GM12878 (cell line): ENCODE data around the gene RECQL5. TPM values are rescaled to one million over a fixed set of nuclear protein-coding genes. Genes with fewer than 3 reads are reported as not detected.

Source experiments
- ATAC-seq: fragments of 200-7000 bp; cut with Tn5 transposase; 3 replicates; pipeline ENCODE4 v1.9.1; 2020; ENCODE audit warnings: mild to moderate bottlenecking, moderate library complexity
- BruUV-seq: library from RNA; stranded (reverse); fragments of 400-500 nt; replicated peaks from 2 replicates; lab custom pipeline; 2021; lab: Mats Ljungman, UMichigan
- CTCF ChIA-PET: fragments of 300-600 bp; sonication (Branson Sonifier 250); formaldehyde crosslinking; extraction: SDS; loops from one replicate; lab custom pipeline; 2021; ENCODE audit warnings: inconsistent platforms; lab: Yijun Ruan, JAX
- POLR2A ChIA-PET: fragments of 350-600 bp; formaldehyde crosslinking; extraction: SDS; loops from one replicate; lab custom pipeline; 2021; ENCODE audit warnings: inconsistent platforms; lab: Charles Lee
- RAD21 ChIA-PET: fragments of 300-600 bp; sonication (Branson Sonifier 250); formaldehyde crosslinking; loops from one replicate; lab custom pipeline; 2023; ENCODE audit warnings: antibody characterized with exemption; ENCODE audit not compliant: unreplicated experiment; lab: Charles Lee
- SMC1A ChIA-PET: fragments of 300-600 bp; sonication (Branson Sonifier 250); formaldehyde crosslinking; loops from one replicate; lab custom pipeline; 2023; ENCODE audit not compliant: unreplicated experiment, uncharacterized antibody; lab: Charles Lee
- DNase-seq: peaks from one replicate; pipeline ENCODE4 v3.0.0-alpha.2; 2011; ENCODE audit warnings: low read depth, low spot score
- FAIRE-seq: peaks from 3 replicates; lab custom pipeline; 2011; peaks lifted over from hg19 to GRCh38; lab: Jason Lieb, UNC
- H2AFZ ChIP-seq: 2 replicates; pipeline ENCODE4 v1.6.0; 2011; ENCODE audit warnings: low read depth, low read length, control low read depth; ENCODE audit not compliant: control insufficient read depth
- H3K27ac ChIP-seq: 2 replicates; pipeline ENCODE4 v1.5.1; 2011; ENCODE audit warnings: control low read depth; ENCODE audit not compliant: control insufficient read depth, insufficient read depth
- H3K27me3 ChIP-seq, 2 experiments: replicated peaks in 1 of 2; 2 replicates each; pipeline versions ENCODE4 v1.6.0 to v1.6.1; 2011; ENCODE audit warnings: low read length in 1 of 2; ENCODE audit not compliant: control insufficient read depth in 2 of 2, insufficient read depth in 2 of 2
- H3K36me3 ChIP-seq, 2 experiments: 2 replicates each; pipeline ENCODE4 v1.5.1; 2011; ENCODE audit warnings: low read length in 1 of 2; ENCODE audit not compliant: control insufficient read depth in 2 of 2, insufficient read depth in 2 of 2
- H3K4me1 ChIP-seq: 2 replicates; pipeline ENCODE4 v1.6.1; 2011; ENCODE audit warnings: mild to moderate bottlenecking, low read length, moderate library complexity, mixed read lengths; ENCODE audit not compliant: control insufficient read depth, insufficient read depth
- H3K4me2 ChIP-seq: 2 replicates; pipeline ENCODE4 v1.6.0; 2011; ENCODE audit warnings: control low read depth; ENCODE audit not compliant: control insufficient read depth, insufficient read depth
- H3K4me3 ChIP-seq: fragments of 200-600 bp; sonication (generic); 2 replicates; pipeline ENCODE4 v1.5.1; 2016
- H3K79me2 ChIP-seq: 2 replicates; pipeline ENCODE4 v1.6.0; 2011; ENCODE audit warnings: low read length; ENCODE audit not compliant: control insufficient read depth, insufficient read depth
- H3K9ac ChIP-seq: 2 replicates; pipeline ENCODE4 v1.8.0; 2011; ENCODE audit warnings: low read length, control low read depth, mixed read lengths; ENCODE audit not compliant: control insufficient read depth, insufficient read depth
- H3K9me3 ChIP-seq: replicated peaks from 3 replicates; pipeline ENCODE4 v1.5.1; 2011; ENCODE audit warnings: mild to moderate bottlenecking, low read length; ENCODE audit not compliant: control insufficient read depth, insufficient read depth
- H4K20me1 ChIP-seq: 2 replicates; pipeline ENCODE4 v1.6.0; 2011; ENCODE audit not compliant: control insufficient read depth, insufficient read depth
- BACH1 ChIP-seq: fragments of 450-650 bp; IDR thresholded peaks from 2 replicates; pipeline ENCODE4 v1.6.1; 2017; ENCODE audit warnings: mild to moderate bottlenecking, borderline replicate concordance
- BCLAF1 ChIP-seq: fragments of 450-650 bp; IDR thresholded peaks from 2 replicates; pipeline ENCODE4 v1.6.1; 2017; ENCODE audit warnings: antibody characterized with exemption, mild to moderate bottlenecking, moderate library complexity
- BMI1 ChIP-seq: fragments of 450-650 bp; IDR thresholded peaks from 2 replicates; pipeline ENCODE4 v1.6.1; 2016; ENCODE audit warnings: mild to moderate bottlenecking, moderate library complexity, borderline replicate concordance
- CBX5 ChIP-seq: sonication (generic); IDR thresholded peaks from 2 replicates; pipeline ENCODE4 v1.6.1; 2016; ENCODE audit warnings: low read depth, moderate library complexity, mild to moderate bottlenecking, inconsistent platforms
- CEBPB ChIP-seq, 2 experiments: fragments of 150-350 bp in 1 of 2; IDR thresholded peaks; 2 replicates each; pipeline ENCODE4 v1.6.1; 2012 to 2014; ENCODE audit warnings: low read depth in 2 of 2, low read length in 2 of 2, borderline replicate concordance in 1 of 2, inconsistent platforms in 1 of 2
- EGR1 ChIP-seq, 2 experiments: IDR thresholded peaks; 1 replicate in 1 of 2; 2 replicates in 1 of 2; pipeline ENCODE4 v1.6.1; 2011 to 2012; ENCODE audit warnings: low read depth in 2 of 2, low read length in 2 of 2, borderline replicate concordance in 1 of 2, mild to moderate bottlenecking in 1 of 2, moderate library complexity in 1 of 2
- HSF1 ChIP-seq: fragments of 150-350 bp; IDR thresholded peaks from 2 replicates; pipeline ENCODE4 v1.6.1; 2014; ENCODE audit warnings: mild to moderate bottlenecking, low read depth, low read length
- MEF2A ChIP-seq: IDR thresholded peaks from 2 replicates; pipeline ENCODE4 v1.6.1; 2011; ENCODE audit warnings: low read depth, mild to moderate bottlenecking, low read length, moderate library complexity; ENCODE audit not compliant: insufficient read depth
- PRDM15 ChIP-seq: fragments of 450-650 bp; formaldehyde crosslinking; IDR thresholded peaks from 2 replicates; pipeline ENCODE4 v1.4.0; 2020; ENCODE audit warnings: mild to moderate bottlenecking, moderate library complexity
- RAD51 ChIP-seq: fragments of 450-650 bp; IDR thresholded peaks from 2 replicates; pipeline ENCODE4 v1.6.1; 2016; ENCODE audit warnings: moderate library complexity, mild to moderate bottlenecking, inconsistent platforms
- SKIL ChIP-seq: fragments of 450-650 bp; IDR thresholded peaks from 2 replicates; pipeline ENCODE4 v1.6.1; 2017; ENCODE audit warnings: mild to moderate bottlenecking, low read depth, inconsistent platforms; ENCODE audit not compliant: poor library complexity, severe bottlenecking
- SREBF2 ChIP-seq: IDR thresholded peaks from 2 replicates; pipeline ENCODE4 v1.6.1; 2012; ENCODE audit warnings: mild to moderate bottlenecking, low read length
- WGBS: methylation state at CpG from one replicate; pipeline ENCODE4 v1.1.6; 2016; ENCODE audit warnings: low lambda C conversion rate; ENCODE audit not compliant: insufficient replicate concordance, insufficient coverage; ENCODE audit errors: missing lambda C conversion rate; 5-methylcytosine and 5-hydroxymethylcytosine counted together
- in situ Hi-C: fragments of 300-500 bp; cut with MboI; formaldehyde crosslinking; loops from 9 replicates; pipeline ENCODE4 v1.14.3; 2018; ENCODE audit warnings: mixed read lengths
- intact Hi-C: fragments of 100-400 bp; cut with micrococcal nuclease; formaldehyde crosslinking; loops from one replicate; pipeline ENCODE4 v1.14.2; 2022; ENCODE audit not compliant: unreplicated experiment
- polyA plus RNA-seq, 11 experiments: library from polyadenylated mRNA; depleted of rRNA in 4 of 11; unstranded in 6 of 11; stranded (reverse) in 5 of 11; fragments of >200 nt; fragmentation: Nextera tagmentation in 4 of 11; fragmentation: Illumina TruSeq in 1 of 11; extraction: Ambion mirVana in 4 of 11; extraction: Trizol in 1 of 11; gene quantifications; 1 replicate in 1 of 11; 2 replicates in 10 of 11; pipeline versions ENCODE4 v1.2.1 to v1.2.3, GENCODE V29; 2011 to 2016; ENCODE audit warnings: inconsistent platforms in 2 of 11, missing spikeins in 2 of 11, low read depth in 1 of 11
- total RNA-seq, 4 experiments: library from RNA; depleted of rRNA in 3 of 4; stranded (reverse); fragments of >200 nt in 3 of 4; fragmentation: Illumina TruSeq in 1 of 4; extraction: Trizol in 1 of 4; gene quantifications; 2 replicates each; pipeline versions ENCODE4 v1.2.1 to v1.2.3, GENCODE V29; 2013 to 2021

RECQL5 gene
- total and polyA plus RNA-seq, 10 of the 15 experiments (the other 5 are each of a cell fraction or from before 2014, with no cell fraction given): 3.6 to 30.6 (median 20.1) TPM

GRCh38 chr17:75664099-75664549 is 2.8 kb downstream of the RECQL5 start:
- peaks cover 3 to 16% of the 10 kb centered on the region in 2 experiments for H3K36me3 ChIP-seq
- POLR2A ChIA-PET: interaction anchor here (0.7 to 1.0 kb wide), 6 partner anchors 10 to 333 kb away, joined by 3 to 9 read pairs (median 4); partner anchors contain the start of gene UNC13D
- 0 out of 2 replicates have a peak overlapping the region, but pooled peaks have one; percentile 0 for H3K4me3 ChIP-seq
- RAD21 ChIA-PET: interaction anchor here (1.0 to 1.2 kb wide), 3 partner anchors 19 to 32 kb away, joined by 3 to 6 read pairs (median 4); partner anchors contain the start of gene SMIM5
- 4% methylated on average over 3 of the region's 3 CpGs for WGBS
- no peaks in the 10 kb centered on the region for H4K20me1 ChIP-seq
- peaks cover 34% of the 10 kb centered on the region for H3K79me2 ChIP-seq
- peak overlapping the region; percentile 73 for H3K4me2 ChIP-seq
- peaks cover 23% of the 10 kb centered on the region for H3K4me1 ChIP-seq
- no TSS peak for BruUV-seq
- H3K27ac ChIP-seq: peak overlapping the region; percentile 78
- H3K9ac ChIP-seq: no peak overlapping the region
- no peaks in the 10 kb centered on the region for H3K9me3 ChIP-seq
- H2AFZ ChIP-seq: no peak overlapping the region
- peak; percentile 89 for ATAC-seq
- in situ Hi-C loops: no loop called here
- peak; percentile 76 for FAIRE-seq
- DNase-seq: peak; percentile 94
- CTCF ChIA-PET: interaction anchor here (1.0 to 6.0 kb wide), 7 partner anchors 11 to 90 kb away, joined by 3 to 30 read pairs (median 3); partner anchors contain the start of gene SMIM5
- H3K27me3 ChIP-seq: no peaks in the 10 kb centered on the region
- intact Hi-C loops: no loop called here
- SMC1A ChIA-PET: interaction anchor here (0.6 to 1.0 kb wide), 2 partner anchors 10 to 17 kb away, joined by 3 to 4 read pairs; no protein-coding TSS in a partner anchor
- TF ChIP-seq BACH1 (no peak), CBX5 (0 out of 2 replicates have a peak, but pooled peaks have one; percentile 14), HSF1 (no peak), RAD51 (no peak), BMI1 (no peak), EGR1 (IDR thresholded peaks at IDR 0.05; ENCODE audit: borderline replicate concordance in 1 of 2, low read depth in 2 of 2, low read length in 2 of 2) (no peak), PRDM15 (CRISPR knock-in tag) (no peak), SKIL (peak; percentile 93), CEBPB (IDR thresholded peaks at IDR 0.05; ENCODE audit: borderline replicate concordance in 1 of 2, low read depth in 2 of 2, low read length in 2 of 2) (no peak), MEF2A (peak; percentile 90), SREBF2 (no peak), BCLAF1 (no peak)
